ENCODE measurements around the gene RABGAP1L. TPM values are rescaled to one million over a fixed set of nuclear protein-coding genes. Genes with fewer than 3 reads are reported as not detected.

Gene RABGAP1L
- total RNA-seq, 1 donor from 2014 or later = 46.0 TPM

DNA sequence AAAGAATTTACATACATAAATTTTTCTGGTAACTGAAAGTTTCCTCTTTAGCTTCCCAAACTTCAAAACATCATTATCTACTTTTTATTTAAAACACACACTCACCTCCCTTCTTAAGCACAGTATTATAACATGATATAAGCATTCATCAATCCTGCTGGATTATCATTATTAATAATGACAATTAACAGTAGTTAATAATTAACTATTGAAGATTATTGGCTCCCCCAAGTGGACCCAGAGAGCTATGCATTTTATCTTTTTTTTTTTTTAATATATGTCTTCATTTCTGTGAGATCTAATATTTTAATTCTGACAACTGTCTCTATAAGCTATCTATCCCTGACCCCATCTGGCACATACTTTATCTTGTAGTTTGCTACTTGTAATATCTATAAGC is 588.3 kb downstream of the RABGAP1L start:
- Mint-ChIP-seq H3K27me3 (ENCODE audit: insufficient read depth, low read depth) (no peaks in the 10 kb centered on the region), H3K9me3 (no peaks in the 10 kb centered on the region), H3K36me3 (no peaks in the 10 kb centered on the region), H3K4me1 (no peaks in the 10 kb centered on the region), H3K27ac (no peak overlapping the region), H3K4me3 (no peak overlapping the region)
- H3K4me1 ChIP-seq = no peaks in the 10 kb centered on the region
- TF ChIP-seq EZH2 (IDR thresholded peaks at IDR 0.05) (no peak), EZH2phosphoT487 (IDR thresholded peaks at IDR 0.05) (no peak)
- TF ChIP-seq, protein P1, sequence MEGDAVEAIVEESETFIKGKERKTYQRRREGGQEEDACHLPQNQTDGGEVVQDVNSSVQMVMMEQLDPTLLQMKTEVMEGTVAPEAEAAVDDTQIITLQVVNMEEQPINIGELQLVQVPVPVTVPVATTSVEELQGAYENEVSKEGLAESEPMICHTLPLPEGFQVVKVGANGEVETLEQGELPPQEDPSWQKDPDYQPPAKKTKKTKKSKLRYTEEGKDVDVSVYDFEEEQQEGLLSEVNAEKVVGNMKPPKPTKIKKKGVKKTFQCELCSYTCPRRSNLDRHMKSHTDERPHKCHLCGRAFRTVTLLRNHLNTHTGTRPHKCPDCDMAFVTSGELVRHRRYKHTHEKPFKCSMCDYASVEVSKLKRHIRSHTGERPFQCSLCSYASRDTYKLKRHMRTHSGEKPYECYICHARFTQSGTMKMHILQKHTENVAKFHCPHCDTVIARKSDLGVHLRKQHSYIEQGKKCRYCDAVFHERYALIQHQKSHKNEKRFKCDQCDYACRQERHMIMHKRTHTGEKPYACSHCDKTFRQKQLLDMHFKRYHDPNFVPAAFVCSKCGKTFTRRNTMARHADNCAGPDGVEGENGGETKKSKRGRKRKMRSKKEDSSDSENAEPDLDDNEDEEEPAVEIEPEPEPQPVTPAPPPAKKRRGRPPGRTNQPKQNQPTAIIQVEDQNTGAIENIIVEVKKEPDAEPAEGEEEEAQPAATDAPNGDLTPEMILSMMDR (IDR thresholded peaks at IDR 0.05) = peak; percentile 25
- H3K4me2 ChIP-seq = no peak overlapping the region
- no peak overlapping the region for H3K27ac ChIP-seq
- H2AFZ ChIP-seq (replicated peaks) = no peak overlapping the region
- H3K9ac ChIP-seq = no peak overlapping the region
- no peaks in the 10 kb centered on the region for H3K36me3 ChIP-seq
- no peaks in the 10 kb centered on the region for H3F3A ChIP-seq (ENCODE audit: low read depth)
- no peaks in the 10 kb centered on the region for H3K9me3 ChIP-seq (ENCODE audit: low read depth)
- H4K20me1 ChIP-seq (ENCODE audit: low read depth) = no peaks in the 10 kb centered on the region
- H3K79me2 ChIP-seq (ENCODE audit: low read depth) = no peaks in the 10 kb centered on the region
- H3K27me3 ChIP-seq = no peaks in the 10 kb centered on the region
- DNase-seq (ENCODE audit: low spot score) = no peak
- no peak overlapping the region for H3K4me3 ChIP-seq

DNA sequence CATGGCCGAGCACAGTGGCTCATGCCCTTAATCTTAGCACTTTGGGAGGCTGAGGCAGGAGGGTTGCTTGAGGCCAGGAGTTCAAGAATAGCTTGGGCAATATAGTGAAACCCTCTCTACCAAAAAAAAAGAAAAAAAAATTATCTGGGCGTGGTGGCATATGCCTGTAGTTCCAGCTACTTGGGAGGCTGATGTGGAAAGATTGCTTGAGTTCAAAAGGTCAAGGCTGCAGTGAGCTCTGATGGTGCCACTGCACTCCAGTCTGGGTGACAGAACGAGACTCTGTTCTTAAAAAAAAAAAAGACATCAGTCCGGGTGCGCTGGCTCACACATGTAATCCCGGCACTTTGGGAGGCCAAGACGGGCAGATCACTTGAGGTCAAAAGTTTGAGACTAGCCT is 589.3 kb downstream of the RABGAP1L start:
- no peaks in the 10 kb centered on the region for H3K4me1 ChIP-seq
- Mint-ChIP-seq H3K27ac (no peak overlapping the region), H3K9me3 (no peaks in the 10 kb centered on the region), H3K27me3 (ENCODE audit: insufficient read depth, low read depth) (no peaks in the 10 kb centered on the region), H3K36me3 (no peaks in the 10 kb centered on the region), H3K4me1 (no peaks in the 10 kb centered on the region), H3K4me3 (no peak overlapping the region)
- no peak overlapping the region for H2AFZ ChIP-seq (replicated peaks)
- no peak for TF ChIP-seq EZH2phosphoT487 (IDR thresholded peaks at IDR 0.05)
- TF ChIP-seq, protein P1 (IDR thresholded peaks at IDR 0.05) = no peak
- TF ChIP-seq EZH2 (IDR thresholded peaks at IDR 0.05) = no peak
- H3K9me3 ChIP-seq (ENCODE audit: low read depth) = no peaks in the 10 kb centered on the region
- no peaks in the 10 kb centered on the region for H3K36me3 ChIP-seq
- H3K4me3 ChIP-seq = no peak overlapping the region
- H3K27ac ChIP-seq = no peak overlapping the region
- DNase-seq (ENCODE audit: low spot score) = no peak
- H4K20me1 ChIP-seq (ENCODE audit: low read depth) = no peaks in the 10 kb centered on the region
- no peak overlapping the region for H3K9ac ChIP-seq
- H3K4me2 ChIP-seq = no peak overlapping the region
- no peaks in the 10 kb centered on the region for H3K79me2 ChIP-seq (ENCODE audit: low read depth)
- H3F3A ChIP-seq (ENCODE audit: low read depth) = no peaks in the 10 kb centered on the region
- H3K27me3 ChIP-seq = no peaks in the 10 kb centered on the region

DNA sequence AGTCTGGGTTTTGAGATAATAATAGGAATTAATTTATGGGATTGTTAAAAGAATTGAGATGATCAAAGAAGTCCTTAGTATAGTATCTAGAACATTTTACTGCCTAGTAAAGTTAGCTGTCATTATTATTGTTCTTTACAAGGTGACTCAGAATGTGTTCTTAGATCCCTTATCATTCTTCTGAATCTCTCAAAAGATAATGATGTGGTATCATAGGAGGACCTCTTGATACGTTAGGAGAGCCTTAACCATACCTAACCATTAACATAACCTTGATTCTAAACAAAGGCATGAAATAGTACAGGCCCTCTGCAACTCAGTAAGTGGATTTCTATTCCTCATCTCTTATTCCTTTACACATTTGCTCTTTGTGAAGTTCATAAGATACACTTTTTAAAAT is 593.8 kb downstream of the RABGAP1L start:
- no peaks in the 10 kb centered on the region for H3K27me3 Mint-ChIP-seq (ENCODE audit: insufficient read depth, low read depth)
- no peaks in the 10 kb centered on the region for H3K79me2 ChIP-seq (ENCODE audit: low read depth)
- no peaks in the 10 kb centered on the region for H3K36me3 ChIP-seq
- DNase-seq (ENCODE audit: low spot score) = no peak
- H3K9me3 ChIP-seq (ENCODE audit: low read depth) = no peaks in the 10 kb centered on the region
- H3K27ac ChIP-seq = no peak overlapping the region
- H3K27ac Mint-ChIP-seq = no peak overlapping the region
- TF ChIP-seq EZH2 (IDR thresholded peaks at IDR 0.05) (no peak), EZH2phosphoT487 (IDR thresholded peaks at IDR 0.05) (no peak)
- TF ChIP-seq, protein P1 (IDR thresholded peaks at IDR 0.05) = no peak
- H3K4me1 ChIP-seq = no peaks in the 10 kb centered on the region
- H3K9me3 Mint-ChIP-seq = no peaks in the 10 kb centered on the region
- no peak overlapping the region for H2AFZ ChIP-seq (replicated peaks)
- H3K27me3 ChIP-seq = no peaks in the 10 kb centered on the region
- H3K4me3 Mint-ChIP-seq = no peak overlapping the region
- no peak overlapping the region for H3K4me2 ChIP-seq
- no peak overlapping the region for H3K9ac ChIP-seq
- H3K36me3 Mint-ChIP-seq = no peaks in the 10 kb centered on the region
- H3K4me1 Mint-ChIP-seq = no peaks in the 10 kb centered on the region
- no peaks in the 10 kb centered on the region for H4K20me1 ChIP-seq (ENCODE audit: low read depth)
- H3F3A ChIP-seq (ENCODE audit: low read depth) = no peaks in the 10 kb centered on the region
- H3K4me3 ChIP-seq = no peak overlapping the region
